IPS-18c (cell line): ENCODE data around the gene MTMR10.

Source experiments
- H3K4me3 ChIP-seq: 2 replicates; pipeline ENCODE4 v1.7.0; 2013; ENCODE audit warnings: low read depth, mild to moderate bottlenecking, low read length, moderate library complexity; ENCODE audit not compliant: insufficient read depth
- H3K9me3 ChIP-seq: one replicate; pipeline ENCODE4 v1.6.1; 2013; ENCODE audit warnings: mild to moderate bottlenecking, low read length, moderate library complexity; ENCODE audit not compliant: control insufficient read depth, insufficient read depth

MTMR10 gene

GRCh38 chr15:31017311-31017710 is 25.9 kb upstream of the MTMR10 start:
- Histone ChIP-seq H3K4me3 (no peak overlapping the region), H3K9me3 (no peaks in the 10 kb centered on the region)

- no peaks in the 10 kb centered on the region for H3K9me3 ChIP-seq
- H3K4me3 ChIP-seq: no peak overlapping the region
Measured at GRCh38 chr15:31016446-31016915, 25.1 kb upstream of the MTMR10 start.

GRCh38 chr15:31014608-31014925 is 23.1 kb upstream of the MTMR10 start:
- H3K4me3 ChIP-seq: no peak overlapping the region
- H3K9me3 ChIP-seq: no peaks in the 10 kb centered on the region

- Histone ChIP-seq H3K9me3 (no peaks in the 10 kb centered on the region), H3K4me3 (no peak overlapping the region)
Measured at GRCh38 chr15:31013863-31014607, 22.6 kb upstream of the MTMR10 start.

- Histone ChIP-seq H3K4me3 (no peak overlapping the region), H3K9me3 (no peaks in the 10 kb centered on the region)
Measured at GRCh38 chr15:31012455-31012854, 21.0 kb upstream of the MTMR10 start.

- Histone ChIP-seq H3K4me3 (no peak overlapping the region), H3K9me3 (no peaks in the 10 kb centered on the region)
Measured at GRCh38 chr15:31010036-31010435, 18.6 kb upstream of the MTMR10 start.

GRCh38 chr15:31005660-31006059 is 14.2 kb upstream of the MTMR10 start:
- no peaks in the 10 kb centered on the region for H3K9me3 ChIP-seq
- H3K4me3 ChIP-seq: no peak overlapping the region

GRCh38 chr15:31004220-31004733 is 12.8 kb upstream of the MTMR10 start:
- H3K4me3 ChIP-seq: no peak overlapping the region
- no peaks in the 10 kb centered on the region for H3K9me3 ChIP-seq

GRCh38 chr15:31001702-31002101 is 10.3 kb upstream of the MTMR10 start:
- no peak overlapping the region for H3K4me3 ChIP-seq
- H3K9me3 ChIP-seq: no peaks in the 10 kb centered on the region

- Histone ChIP-seq H3K9me3 (no peaks in the 10 kb centered on the region), H3K4me3 (no peak overlapping the region)
Measured at GRCh38 chr15:30999729-31000128, 8.3 kb upstream of the MTMR10 start.

- H3K9me3 ChIP-seq: no peaks in the 10 kb centered on the region
Measured at GRCh38 chr15:30997270-30997669, 5.8 kb upstream of the MTMR10 start.

GRCh38 chr15:30992249-30992864 is 929 bp upstream of the MTMR10 start:
- Histone ChIP-seq H3K4me3 (peak overlapping the region; percentile 82), H3K9me3 (peaks cover 3% of the 10 kb centered on the region)

More at GRCh38 chr15:30997270-30997669, 5.8 kb upstream of the MTMR10 start:
- no peak overlapping the region for H3K4me3 ChIP-seq

GRCh38 chr15:30990446-30991254 is 778 bp downstream of the MTMR10 start:
- Histone ChIP-seq H3K9me3 (peaks cover 3% of the 10 kb centered on the region), H3K4me3 (peak overlapping the region; percentile 82)

GRCh38 chr15:30990036-30990435 is 1.4 kb downstream of the MTMR10 start:
- H3K4me3 ChIP-seq: no peak overlapping the region
- H3K9me3 ChIP-seq: peaks cover 3% of the 10 kb centered on the region

- Histone ChIP-seq H3K9me3 (no peaks in the 10 kb centered on the region), H3K4me3 (no peak overlapping the region)
Measured at GRCh38 chr15:30985081-30985531, 6.3 kb downstream of the MTMR10 start.

- Histone ChIP-seq H3K9me3 (no peaks in the 10 kb centered on the region), H3K4me3 (no peak overlapping the region)
Measured at GRCh38 chr15:30984542-30984941, 6.9 kb downstream of the MTMR10 start.

- H3K9me3 ChIP-seq: no peaks in the 10 kb centered on the region
Measured at GRCh38 chr15:30984118-30984517, 7.3 kb downstream of the MTMR10 start.

GRCh38 chr15:30979457-30979856 is 12.0 kb downstream of the MTMR10 start:
- H3K4me3 ChIP-seq: no peak overlapping the region
- no peaks in the 10 kb centered on the region for H3K9me3 ChIP-seq

More at GRCh38 chr15:30984118-30984517, 7.3 kb downstream of the MTMR10 start:
- H3K4me3 ChIP-seq: no peak overlapping the region
